Activated B cell treated with CpG ODN at 0.5 μM for 24 hours (primary cell): ENCODE measurements around the gene TRPM7. TPM values are rescaled to one million over a fixed set of nuclear protein-coding genes. Genes with fewer than 3 reads are reported as not detected.
A peak's percentile ranks its signal among the peaks of the same experiment; 100 is the strongest.

Experiments
- ATAC-seq: fragments of 200-7000 bp; cut with Tn5 transposase; one replicate; pipeline ENCODE4 v1.10.0; 2021; ENCODE audit warnings: low read depth, mild to moderate bottlenecking, moderate library complexity
- CTCF ChIA-PET: fragments of 350-600 bp; sonication (Branson Sonifier 250); formaldehyde crosslinking; loops from one replicate; lab custom pipeline; 2021; ENCODE audit warnings: antibody characterized with exemption; lab: Charles Lee
- POLR2A ChIA-PET: fragments of 350-600 bp; sonication (Branson Sonifier 250); formaldehyde crosslinking; loops from one replicate; lab custom pipeline; 2021; ENCODE audit warnings: antibody characterized with exemption; lab: Charles Lee
- DNase-seq: peaks from one replicate; pipeline ENCODE4 v3.0.0; 2022
- H3K27ac Mint-ChIP-seq: one replicate; pipeline ENCODE4 v1.8.0; 2020; ENCODE audit warnings: mixed read lengths
- H3K27me3 Mint-ChIP-seq: one replicate; pipeline ENCODE4 v1.8.0; 2021; ENCODE audit warnings: mixed read lengths
- H3K36me3 Mint-ChIP-seq: one replicate; pipeline ENCODE4 v1.8.0; 2021; ENCODE audit warnings: low read depth, mixed read lengths
- H3K4me1 Mint-ChIP-seq: one replicate; pipeline ENCODE4 v1.8.0; 2021; ENCODE audit warnings: mixed read lengths
- H3K4me3 Mint-ChIP-seq: one replicate; pipeline ENCODE4 v1.8.0; 2020; ENCODE audit warnings: mild to moderate bottlenecking, mixed read lengths
- H3K9me3 Mint-ChIP-seq: one replicate; pipeline ENCODE4 v1.8.0; 2020; ENCODE audit warnings: mixed read lengths
- intact Hi-C: fragments of 100-400 bp; cut with micrococcal nuclease; formaldehyde crosslinking; loops from one replicate; pipeline ENCODE4 v1.15.1; 2024
- total RNA-seq: library from RNA; stranded (reverse); gene quantifications from 2 replicates; pipeline ENCODE4 v1.2.3, GENCODE V29; 2022
- TF ChIP-seq, protein P1 (sequence below): fragments of 200-600 bp; IDR thresholded peaks from one replicate; pipeline ENCODE4 v1.8.0; 2022; ENCODE audit warnings: antibody characterized with exemption, mild to moderate bottlenecking

TRPM7 gene
- total RNA-seq, 1 donor from 2014 or later, result 64.7 TPM

DNA sequence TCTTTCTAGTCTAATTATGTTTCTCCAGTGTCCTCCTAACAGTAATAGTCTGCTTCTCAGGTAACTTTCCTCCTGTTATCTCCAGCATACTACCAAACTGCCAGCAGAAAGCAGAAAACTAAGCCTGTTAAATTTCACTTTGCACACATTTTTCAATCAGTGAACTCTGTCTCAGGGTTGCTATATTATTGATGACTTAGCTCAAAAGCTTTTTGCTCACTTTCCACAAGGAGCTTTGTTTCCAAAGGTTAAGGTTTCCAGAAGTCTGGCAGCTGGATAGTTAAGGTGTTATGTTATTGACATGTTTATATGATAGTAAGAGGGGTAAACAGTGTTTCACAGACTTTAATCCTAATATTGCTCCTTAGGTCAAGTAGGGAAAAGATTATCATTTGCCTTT is 5.1 kb downstream of the TRPM7 start:
- H3K27me3 Mint-ChIP-seq, result no peaks in the 10 kb centered on the region
- ChIA-PET POLR2A (no interaction called here), CTCF (no interaction called here)
- intact Hi-C loops, result no loop called here
- H3K4me1 Mint-ChIP-seq, result peaks cover 65% of the 10 kb centered on the region
- peaks cover 44% of the 10 kb centered on the region for H3K36me3 Mint-ChIP-seq
- H3K4me3 Mint-ChIP-seq, result no peak overlapping the region
- TF ChIP-seq, protein P1, sequence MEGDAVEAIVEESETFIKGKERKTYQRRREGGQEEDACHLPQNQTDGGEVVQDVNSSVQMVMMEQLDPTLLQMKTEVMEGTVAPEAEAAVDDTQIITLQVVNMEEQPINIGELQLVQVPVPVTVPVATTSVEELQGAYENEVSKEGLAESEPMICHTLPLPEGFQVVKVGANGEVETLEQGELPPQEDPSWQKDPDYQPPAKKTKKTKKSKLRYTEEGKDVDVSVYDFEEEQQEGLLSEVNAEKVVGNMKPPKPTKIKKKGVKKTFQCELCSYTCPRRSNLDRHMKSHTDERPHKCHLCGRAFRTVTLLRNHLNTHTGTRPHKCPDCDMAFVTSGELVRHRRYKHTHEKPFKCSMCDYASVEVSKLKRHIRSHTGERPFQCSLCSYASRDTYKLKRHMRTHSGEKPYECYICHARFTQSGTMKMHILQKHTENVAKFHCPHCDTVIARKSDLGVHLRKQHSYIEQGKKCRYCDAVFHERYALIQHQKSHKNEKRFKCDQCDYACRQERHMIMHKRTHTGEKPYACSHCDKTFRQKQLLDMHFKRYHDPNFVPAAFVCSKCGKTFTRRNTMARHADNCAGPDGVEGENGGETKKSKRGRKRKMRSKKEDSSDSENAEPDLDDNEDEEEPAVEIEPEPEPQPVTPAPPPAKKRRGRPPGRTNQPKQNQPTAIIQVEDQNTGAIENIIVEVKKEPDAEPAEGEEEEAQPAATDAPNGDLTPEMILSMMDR, result no peak
- no peak overlapping the region for H3K27ac Mint-ChIP-seq
- ATAC-seq (no peak), DNase-seq (no peak)
- H3K9me3 Mint-ChIP-seq, result no peaks in the 10 kb centered on the region

DNA sequence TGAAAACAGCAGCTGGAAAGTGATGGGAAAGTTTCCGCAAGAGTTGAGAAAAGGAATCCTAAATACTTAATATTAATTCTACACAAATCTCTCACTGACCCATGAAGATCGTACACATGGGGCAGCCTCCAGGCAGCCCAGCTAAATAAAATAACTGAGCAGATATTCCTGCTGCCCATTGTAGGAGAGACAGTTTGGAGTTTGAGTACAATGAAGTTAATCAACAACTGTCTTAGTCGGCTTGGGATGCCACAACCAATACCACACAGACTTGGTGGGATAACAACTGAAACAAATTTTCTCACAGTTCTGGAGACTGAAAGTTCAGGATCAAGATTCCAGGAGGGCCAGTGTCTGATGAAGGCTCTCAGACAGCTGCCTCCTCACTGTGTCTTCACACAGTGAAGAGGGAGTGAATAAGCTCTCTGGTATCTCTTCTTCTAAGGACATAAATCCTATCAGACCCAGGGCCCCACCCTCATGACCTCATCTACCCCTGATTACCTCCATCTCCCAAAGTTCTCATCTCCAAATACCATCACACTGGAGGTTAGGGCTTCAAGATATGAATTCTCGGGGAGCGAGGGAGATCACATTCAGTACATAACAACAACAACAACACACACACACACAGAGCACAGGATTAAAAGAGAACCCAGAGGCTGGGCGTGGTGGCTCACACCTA is 9.7 kb downstream of the TRPM7 start:
- H3K4me1 Mint-ChIP-seq, result peaks cover 30% of the 10 kb centered on the region
- TF ChIP-seq, protein P1, result no peak
- ATAC-seq, result no peak
- no peaks in the 10 kb centered on the region for H3K27me3 Mint-ChIP-seq
- H3K9me3 Mint-ChIP-seq, result no peaks in the 10 kb centered on the region
- no peak overlapping the region for H3K4me3 Mint-ChIP-seq
- H3K36me3 Mint-ChIP-seq, result peaks cover 26% of the 10 kb centered on the region
- DNase-seq, result no peak
- H3K27ac Mint-ChIP-seq, result no peak overlapping the region
- POLR2A ChIA-PET, result interaction anchor here (0.9 to 1.2 kb wide), 2 partner anchors 8 to 232 kb away, joined by 3 read pairs; no protein-coding TSS in a partner anchor
- intact Hi-C loops, result loop anchor here (5.0 kb wide), 2 partner anchors 35 to 515 kb away; no protein-coding TSS in a partner anchor
- CTCF ChIA-PET, result interaction anchor here (1.0 to 1.2 kb wide), 2 partner anchors 15 to 231 kb away, joined by 3 read pairs; no protein-coding TSS in a partner anchor

DNA sequence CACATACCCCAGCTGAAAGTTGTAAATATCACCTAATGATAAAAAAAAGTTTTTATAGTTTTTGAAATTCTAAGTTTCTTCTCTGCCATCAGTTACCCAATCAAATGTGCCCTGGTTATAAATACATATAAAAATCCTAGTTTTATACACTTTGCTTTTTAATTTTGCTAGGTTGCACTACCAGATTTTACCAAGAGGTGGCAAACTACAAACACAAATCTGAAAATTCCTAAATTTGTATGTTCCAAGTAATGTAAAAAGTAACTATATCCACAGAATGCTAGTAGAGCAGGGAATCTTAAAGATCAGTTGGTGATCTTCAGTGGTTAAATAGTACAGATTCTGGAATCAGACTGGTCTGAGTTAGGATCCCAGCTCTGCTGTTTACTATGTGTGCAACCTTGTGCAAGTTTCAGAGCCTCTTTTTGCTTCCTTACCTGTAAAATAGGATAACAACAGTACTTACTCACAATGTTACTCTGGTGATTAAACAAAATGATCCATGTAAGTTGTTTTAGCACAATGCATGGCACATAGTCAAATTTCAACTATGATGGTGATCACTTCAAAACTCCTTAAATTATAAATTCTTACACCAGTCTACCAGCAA is 11.0 kb downstream of the TRPM7 start:
- ATAC-seq (no peak), DNase-seq (no peak)
- intact Hi-C loops, result loop anchor here (1.0 to 5.0 kb wide), 5 partner anchors 11 to 517 kb away; partner anchors contain the start of genes AP4E1 and TRPM7
- TF ChIP-seq, protein P1, result peak; percentile 61
- ChIA-PET POLR2A (interaction anchor here (0.9 kb wide), 1 partner anchor 11 kb away, joined by 3 read pairs; the partner anchor contains the start of gene TRPM7), CTCF (interaction anchor here (0.6 to 2.2 kb wide), 11 partner anchors 10 to 233 kb away, joined by 3 to 19 read pairs (median 3); partner anchors contain the start of gene AP4E1)
- Mint-ChIP-seq H3K9me3 (no peaks in the 10 kb centered on the region), H3K27me3 (no peaks in the 10 kb centered on the region), H3K4me3 (no peak overlapping the region), H3K36me3 (peaks cover 24% of the 10 kb centered on the region), H3K27ac (peak overlapping the region; percentile 41), H3K4me1 (peaks cover 19% of the 10 kb centered on the region)

DNA sequence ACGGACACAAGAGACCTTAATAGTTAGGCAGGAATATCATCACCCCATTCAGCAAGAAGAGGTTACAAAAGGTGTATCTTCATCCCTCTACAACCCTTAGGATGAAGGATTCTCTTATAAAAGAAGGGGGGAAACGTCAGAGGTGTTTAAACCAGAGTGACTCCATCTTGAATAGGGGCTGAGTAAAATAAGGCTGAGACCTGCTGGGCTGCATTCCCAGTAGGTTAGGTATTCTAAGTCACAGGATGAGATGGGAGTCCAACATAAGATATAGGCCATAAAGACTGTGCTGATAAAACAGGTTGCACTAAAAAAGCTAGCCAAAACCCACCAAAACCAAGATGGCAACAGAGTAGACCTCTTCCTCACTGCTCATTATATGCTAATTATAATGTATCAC is 16.5 kb downstream of the TRPM7 start:
- CTCF ChIA-PET, result no interaction called here
- Mint-ChIP-seq H3K27me3 (no peaks in the 10 kb centered on the region), H3K4me3 (no peak overlapping the region), H3K27ac (no peak overlapping the region), H3K9me3 (no peaks in the 10 kb centered on the region), H3K4me1 (no peaks in the 10 kb centered on the region), H3K36me3 (peaks cover 39% of the 10 kb centered on the region)
- DNase-seq (no peak), ATAC-seq (no peak)
- TF ChIP-seq, protein P1, result no peak
- intact Hi-C loops, result no loop called here
- POLR2A ChIA-PET, result no interaction called here

DNA sequence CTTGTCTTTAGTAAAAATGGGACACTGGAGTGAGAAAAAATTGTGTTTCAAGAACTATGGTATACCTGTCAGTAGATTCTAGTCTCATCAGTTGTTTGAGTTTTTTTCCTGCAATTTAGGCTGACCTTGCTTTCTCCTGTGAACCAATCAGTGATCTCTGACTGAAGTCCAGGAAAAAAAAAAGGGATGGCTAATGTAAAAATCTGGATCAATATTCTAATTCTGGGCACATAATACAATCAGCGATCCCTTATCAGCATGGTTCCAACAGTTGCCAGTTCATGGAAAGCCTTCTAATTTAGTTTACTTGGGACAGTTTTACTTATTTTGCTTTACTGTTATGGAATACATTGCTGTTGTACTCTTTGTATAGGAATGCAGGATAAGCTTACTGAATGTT is 17.0 kb downstream of the TRPM7 start:
- POLR2A ChIA-PET, result no interaction called here
- CTCF ChIA-PET, result no interaction called here

More for the DNA sequence above, 17.0 kb downstream of the TRPM7 start:
- intact Hi-C loops, result loop anchor here (5.0 kb wide), 1 partner anchor 37 kb away; no protein-coding TSS in a partner anchor
- Mint-ChIP-seq H3K36me3 (peaks cover 36% of the 10 kb centered on the region), H3K4me1 (no peaks in the 10 kb centered on the region), H3K27ac (no peak overlapping the region), H3K9me3 (no peaks in the 10 kb centered on the region), H3K27me3 (no peaks in the 10 kb centered on the region), H3K4me3 (no peak overlapping the region)
- no peak for DNase-seq
- ATAC-seq, result no peak
- TF ChIP-seq, protein P1, result no peak
